Measurements from ENCODE around the gene HPCAL1. TPM values are rescaled to one million over a fixed set of nuclear protein-coding genes. Genes with fewer than 3 reads are reported as not detected.
A peak's percentile ranks its signal among the peaks of the same experiment; 100 is the strongest.

Gene HPCAL1
- total and polyA plus RNA-seq, 8 donors: 22.1 to 32.7 (median 26.4) TPM

DNA sequence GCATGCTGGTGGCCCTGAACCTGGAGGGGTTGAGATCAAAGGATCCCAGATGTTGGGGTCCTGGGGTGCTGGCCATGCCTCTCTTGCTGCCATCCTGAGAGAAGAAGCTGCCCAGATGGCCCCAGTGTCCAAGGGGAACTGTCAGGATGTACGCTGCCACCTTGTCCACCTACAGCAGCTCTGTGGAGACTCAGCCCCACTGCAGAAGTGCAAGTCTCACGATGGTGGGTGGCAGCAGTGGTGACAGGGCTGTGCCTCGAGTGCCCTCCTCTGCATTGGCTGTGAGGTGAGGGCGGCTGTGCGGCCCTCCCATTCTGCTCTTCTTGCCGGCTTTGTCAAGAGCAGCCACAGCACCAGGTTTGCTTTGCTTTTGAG lies 120.7 kb downstream of the HPCAL1 start:
- H3K4me1 ChIP-seq: no peaks in the 10 kb centered on the region
- no peak for ATAC-seq
- no peak for FAIRE-seq
- peaks cover 0 to 33% (median 0%) of the 10 kb centered on the region in 3 donors for H3K36me3 ChIP-seq
- H3K4me3 ChIP-seq: no peak overlapping the region
- intact Hi-C loops (cut with DNase I): loop anchor here in 1 of 3 donors (10.0 kb wide), 1 partner anchor 289 kb away; no protein-coding TSS in a partner anchor
- H3K9me3 ChIP-seq: no peaks in the 10 kb centered on the region
- no peaks in the 10 kb centered on the region for H3K27me3 ChIP-seq
- WGBS, 2 donors: 90 to 92% methylated on average over 6 of the region's 6 CpGs
- peak in 1 of 6 donors; percentile 36 for DNase-seq
- H3K27ac ChIP-seq: no peak overlapping the region
- TF ChIP-seq CTCF (IDR thresholded peaks at IDR 0.05): no peak

GRCh38 chr2:10424051-10424450 lies 121.3 kb downstream of the HPCAL1 start:
- 88 to 95% methylated on average over 11 of the region's 11 CpGs for WGBS, 2 donors
- Histone ChIP-seq H3K36me3 (peaks cover 0 to 33% (median 0%) of the 10 kb centered on the region in 3 donors), H3K27ac (no peak overlapping the region), H3K4me1 (no peaks in the 10 kb centered on the region), H3K27me3 (no peaks in the 10 kb centered on the region), H3K4me3 (no peak overlapping the region), H3K9me3 (no peaks in the 10 kb centered on the region)
- no peak for TF ChIP-seq CTCF (IDR thresholded peaks at IDR 0.05)
- FAIRE-seq (no peak), ATAC-seq (no peak), DNase-seq (peak in 1 of 6 donors; percentile 23)
- intact Hi-C loops (cut with DNase I): loop anchor here in 1 of 3 donors (10.0 kb wide), 1 partner anchor 289 kb away; no protein-coding TSS in a partner anchor

DNA sequence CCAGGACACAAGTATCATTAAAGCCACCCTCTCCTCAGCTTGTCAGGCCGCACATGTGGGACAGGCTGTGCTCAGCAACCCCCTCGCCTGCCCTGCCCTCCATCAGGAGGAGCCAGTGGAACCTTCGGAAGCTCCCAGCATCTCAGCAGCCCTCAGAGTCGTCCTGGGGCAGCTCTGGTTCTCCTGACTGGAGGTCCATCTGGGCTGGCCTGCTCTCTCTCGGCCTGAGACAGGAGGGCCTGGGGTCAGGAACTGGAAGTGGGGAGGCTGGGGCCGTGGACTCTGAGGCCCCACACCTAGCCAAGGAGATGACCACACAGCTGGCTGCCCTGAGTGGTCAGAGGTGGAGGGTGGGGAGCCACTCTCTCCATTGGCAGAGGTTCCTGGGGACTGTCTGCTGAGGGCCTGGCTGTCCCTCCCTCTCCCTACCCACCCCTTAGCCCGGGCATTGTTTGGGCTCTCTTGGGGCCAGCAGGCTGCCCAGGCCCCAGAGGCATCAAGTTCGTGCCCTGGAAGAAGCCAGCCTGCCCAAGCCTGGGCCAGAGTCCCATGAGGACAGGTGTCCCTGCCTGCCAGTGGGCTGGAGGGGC lies 122.3 kb downstream of the HPCAL1 start:
- DNase-seq: peak in 2 of 6 donors; percentile 19 to 68
- Histone ChIP-seq H3K9me3 (no peaks in the 10 kb centered on the region), H3K36me3 (peaks cover 0 to 28% (median 0%) of the 10 kb centered on the region in 3 donors), H3K27ac (no peak overlapping the region), H3K27me3 (no peaks in the 10 kb centered on the region), H3K4me3 (no peak overlapping the region), H3K4me1 (no peaks in the 10 kb centered on the region)
- intact Hi-C loops (cut with DNase I): loop anchor here in 1 of 3 donors (10.0 kb wide), 1 partner anchor 290 kb away; no protein-coding TSS in a partner anchor
- 86 to 91% methylated on average over 8 of the region's 8 CpGs for WGBS, 2 donors
- TF ChIP-seq CTCF (IDR thresholded peaks at IDR 0.05): no peak
- FAIRE-seq: no peak
- ATAC-seq: no peak

DNA sequence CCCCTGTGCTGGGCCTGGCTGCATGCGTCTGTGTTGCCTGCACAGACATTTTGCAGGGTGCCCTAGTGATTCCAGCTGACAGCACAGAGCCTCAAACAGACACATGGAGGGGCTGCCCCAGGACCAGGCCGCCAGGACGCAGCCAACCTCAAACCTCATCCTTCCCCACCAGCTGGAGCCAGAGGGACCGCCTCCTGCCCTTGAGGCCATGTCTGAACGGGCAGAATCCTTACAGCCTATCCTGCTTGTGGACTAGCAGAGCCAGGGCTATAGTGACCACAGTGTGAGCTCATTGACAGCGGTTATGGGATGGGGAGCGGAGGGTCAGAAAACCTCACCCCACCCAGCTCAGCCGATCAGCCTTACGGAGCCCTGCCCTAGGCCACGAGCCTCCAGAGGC lies 123.0 kb downstream of the HPCAL1 start:
- intact Hi-C loops (cut with DNase I): loop anchor here in 1 of 3 donors (10.0 kb wide), 1 partner anchor 291 kb away; no protein-coding TSS in a partner anchor
- no peaks in the 10 kb centered on the region for H3K27me3 ChIP-seq
- no peak overlapping the region for H3K4me3 ChIP-seq
- FAIRE-seq (no peak), ATAC-seq (no peak), DNase-seq (peak in 1 of 6 donors; percentile 39)
- H3K27ac ChIP-seq: no peak overlapping the region
- H3K36me3 ChIP-seq: peaks cover 0 to 28% (median 0%) of the 10 kb centered on the region in 3 donors
- H3K9me3 ChIP-seq: no peaks in the 10 kb centered on the region
- no peaks in the 10 kb centered on the region for H3K4me1 ChIP-seq
- TF ChIP-seq CTCF (IDR thresholded peaks at IDR 0.05): no peak
- WGBS, 2 donors: 85 to 93% methylated on average over 10 of the region's 10 CpGs
